Hepatocyte (in vitro differentiated cells): ENCODE measurements around the gene CALD1. TPM values are rescaled to one million over a fixed set of nuclear protein-coding genes. Genes with fewer than 3 reads are reported as not detected.
A peak's percentile ranks its signal among the peaks of the same experiment; 100 is the strongest.

Experiments
- DNase-seq: peaks from one replicate; pipeline ENCODE4 v3.0.0-alpha.2; 2016; ENCODE audit warnings: low spot score
- H2AFZ ChIP-seq: fragments of 200-600 bp; sonication (generic); 2 replicates; pipeline ENCODE4 v1.6.0; 2016; ENCODE audit warnings: antibody characterized with exemption, mild to moderate bottlenecking
- H3K27ac ChIP-seq: fragments of 200-600 bp; sonication (generic); 2 replicates; pipeline ENCODE4 v1.5.1; 2016; ENCODE audit warnings: mild to moderate bottlenecking
- H3K27me3 ChIP-seq: fragments of 200-600 bp; sonication (generic); 2 replicates; pipeline ENCODE4 v1.6.1; 2016
- H3K36me3 ChIP-seq: fragments of 200-600 bp; sonication (generic); replicated peaks from 2 replicates; pipeline ENCODE4 v1.5.1; 2016; ENCODE audit warnings: low read depth; ENCODE audit not compliant: insufficient read depth
- H3K4me1 ChIP-seq: fragments of 200-600 bp; sonication (generic); 2 replicates; pipeline ENCODE4 v1.5.1; 2016; ENCODE audit warnings: mild to moderate bottlenecking, moderate library complexity; ENCODE audit not compliant: insufficient read depth
- H3K4me2 ChIP-seq: fragments of 200-600 bp; sonication (generic); 2 replicates; pipeline ENCODE4 v1.6.0; 2016
- H3K4me3 ChIP-seq: fragments of 200-600 bp; sonication (generic); 2 replicates; pipeline ENCODE4 v1.5.1; 2016; ENCODE audit warnings: mild to moderate bottlenecking
- H3K79me2 ChIP-seq: fragments of 200-600 bp; sonication (generic); 2 replicates; pipeline ENCODE4 v1.6.0; 2017; ENCODE audit warnings: mild to moderate bottlenecking
- H3K9me2 ChIP-seq: fragments of 200-600 bp; sonication (generic); replicated peaks from 2 replicates; pipeline ENCODE4 v1.6.0; 2017; ENCODE audit warnings: mild to moderate bottlenecking; ENCODE audit not compliant: insufficient read depth
- H3K9me3 ChIP-seq: fragments of 200-600 bp; sonication (generic); 2 replicates; pipeline ENCODE4 v1.5.1; 2016; ENCODE audit warnings: low read depth, mild to moderate bottlenecking
- H4K20me1 ChIP-seq: fragments of 200-600 bp; sonication (generic); 2 replicates; pipeline ENCODE4 v1.6.0; 2016; ENCODE audit warnings: mild to moderate bottlenecking; ENCODE audit not compliant: insufficient read depth, poor library complexity, severe bottlenecking
- CTCF ChIP-seq: fragments of 200-600 bp; sonication (generic); IDR thresholded peaks from 2 replicates; pipeline ENCODE4 v1.5.1; 2016; ENCODE audit warnings: antibody characterized with exemption, mild to moderate bottlenecking; ENCODE audit not compliant: poor library complexity
- EZH2 ChIP-seq: fragments of 200-600 bp; sonication (generic); IDR thresholded peaks from 2 replicates; pipeline ENCODE4 v1.6.1; 2016; ENCODE audit warnings: antibody characterized with exemption, mild to moderate bottlenecking, borderline replicate concordance
- EZH2phosphoT487 ChIP-seq: fragments of 200-600 bp; sonication (generic); IDR thresholded peaks from one replicate; pipeline ENCODE4 v1.6.1; 2018; ENCODE audit warnings: antibody characterized with exemption, mild to moderate bottlenecking, low read depth, moderate library complexity; ENCODE audit not compliant: unreplicated experiment, severe bottlenecking
- WGBS: methylation state at CpG from one replicate; pipeline ENCODE4 v1.1.6; 2016; ENCODE audit warnings: low lambda C conversion rate; ENCODE audit errors: missing lambda C conversion rate; 5-methylcytosine and 5-hydroxymethylcytosine counted together
- polyA plus RNA-seq: library from polyadenylated mRNA; unstranded; fragments of >200 nt; fragmentation: Nextera tagmentation; extraction: Ambion mirVana; gene quantifications from 2 replicates; pipeline ENCODE4 v1.2.1, GENCODE V29; 2016
- total RNA-seq: library from RNA; depleted of rRNA; stranded (reverse); fragments of >200 nt; gene quantifications from 2 replicates; pipeline ENCODE4 v1.2.3, GENCODE V29; 2014

CALD1 gene
- total and polyA plus RNA-seq, 2 experiments from 2014 or later: 207 to 333 TPM

GRCh38 chr7:134798155-134798554 lies 18.7 kb downstream of the CALD1 start:
- no peak overlapping the region for H3K27ac ChIP-seq
- TF ChIP-seq EZH2phosphoT487 (no peak), CTCF (no peak), EZH2 (no peak)

GRCh38 chr7:134799377-134799776 lies 19.9 kb downstream of the CALD1 start:
- H3K4me3 ChIP-seq: no peak overlapping the region
- DNase-seq: no peak
- H4K20me1 ChIP-seq: no peaks in the 10 kb centered on the region
- no peak for TF ChIP-seq EZH2
- TF ChIP-seq CTCF: no peak
- no peak for TF ChIP-seq EZH2phosphoT487
- H3K9me2 ChIP-seq: no peaks in the 10 kb centered on the region
- H3K4me1 ChIP-seq: peaks cover 9% of the 10 kb centered on the region
- H3K27ac ChIP-seq: peak overlapping the region; percentile 45
- no peaks in the 10 kb centered on the region for H3K9me3 ChIP-seq
- no peaks in the 10 kb centered on the region for H3K36me3 ChIP-seq
- no peak overlapping the region for H3K4me2 ChIP-seq
- 50% methylated on average over 5 of the region's 5 CpGs for WGBS
- H3K27me3 ChIP-seq: no peaks in the 10 kb centered on the region
- peaks cover 74% of the 10 kb centered on the region for H3K79me2 ChIP-seq
- H2AFZ ChIP-seq: no peak overlapping the region

More at GRCh38 chr7:134798155-134798554, 18.7 kb downstream of the CALD1 start:
- 86% methylated on average over 1 of the region's 1 CpG for WGBS
- H3K9me3 ChIP-seq: no peaks in the 10 kb centered on the region
- H3K4me2 ChIP-seq: no peak overlapping the region
- H3K79me2 ChIP-seq: peaks cover 74% of the 10 kb centered on the region
- no peak for DNase-seq
- H4K20me1 ChIP-seq: no peaks in the 10 kb centered on the region
- H3K4me1 ChIP-seq: peaks cover 9% of the 10 kb centered on the region
- H3K4me3 ChIP-seq: no peak overlapping the region
- H3K36me3 ChIP-seq: no peaks in the 10 kb centered on the region
- no peaks in the 10 kb centered on the region for H3K9me2 ChIP-seq
- no peak overlapping the region for H2AFZ ChIP-seq
- H3K27me3 ChIP-seq: no peaks in the 10 kb centered on the region

- peaks cover 78% of the 10 kb centered on the region for H3K79me2 ChIP-seq
- no peaks in the 10 kb centered on the region for H3K9me2 ChIP-seq
- no peak overlapping the region for H3K4me2 ChIP-seq
- no peak overlapping the region for H3K4me3 ChIP-seq
- no peak for DNase-seq
- no peaks in the 10 kb centered on the region for H4K20me1 ChIP-seq
- TF ChIP-seq CTCF (no peak), EZH2phosphoT487 (no peak), EZH2 (no peak)
- H3K4me1 ChIP-seq: peaks cover 9% of the 10 kb centered on the region
- H3K27me3 ChIP-seq: no peaks in the 10 kb centered on the region
- H3K36me3 ChIP-seq: no peaks in the 10 kb centered on the region
- H3K9me3 ChIP-seq: no peaks in the 10 kb centered on the region
- H3K27ac ChIP-seq: no peak overlapping the region
- WGBS: 94% methylated on average over 4 of the region's 4 CpGs
- no peak overlapping the region for H2AFZ ChIP-seq
Observed at GRCh38 chr7:134802762-134803161, 23.3 kb downstream of the CALD1 start.

- 80% methylated on average over 2 of the region's 2 CpGs for WGBS
- peak overlapping the region; percentile 17 for H3K27ac ChIP-seq
Observed at GRCh38 chr7:134804351-134804750, 24.9 kb downstream of the CALD1 start.

More at GRCh38 chr7:134804351-134804750, 24.9 kb downstream of the CALD1 start:
- no peak overlapping the region for H2AFZ ChIP-seq
- H4K20me1 ChIP-seq: no peaks in the 10 kb centered on the region
- DNase-seq: no peak
- H3K27me3 ChIP-seq: no peaks in the 10 kb centered on the region
- peaks cover 83% of the 10 kb centered on the region for H3K79me2 ChIP-seq
- H3K9me2 ChIP-seq: no peaks in the 10 kb centered on the region
- no peak for TF ChIP-seq EZH2
- TF ChIP-seq EZH2phosphoT487: no peak
- TF ChIP-seq CTCF: no peak
- H3K36me3 ChIP-seq: no peaks in the 10 kb centered on the region
- peaks cover 5% of the 10 kb centered on the region for H3K4me1 ChIP-seq
- no peaks in the 10 kb centered on the region for H3K9me3 ChIP-seq
- no peak overlapping the region for H3K4me3 ChIP-seq
- H3K4me2 ChIP-seq: no peak overlapping the region
